SK-N-SH (cell line): ENCODE measurements around the gene ASTN2. TPM values are rescaled to one million over a fixed set of nuclear protein-coding genes. Genes with fewer than 3 reads are reported as not detected.

Experiments used
- CTCF ChIA-PET: fragments of 300-600, 350-600 bp; formaldehyde crosslinking; extraction: SDS; loops from one replicate; lab custom pipeline; 2021; lab: Yijun Ruan, JAX
- POLR2A ChIA-PET: fragments of 350-600 bp; sonication (Branson Sonifier 250); formaldehyde crosslinking; extraction: SDS; loops from one replicate; lab custom pipeline; 2020; ENCODE audit warnings: antibody characterized with exemption, inconsistent platforms; lab: Yijun Ruan, JAX
- DNase-seq: peaks from one replicate; pipeline ENCODE4 v3.0.0; 2012
- H2AFZ ChIP-seq: fragments of 200-600 bp; sonication (generic); 2 replicates; pipeline ENCODE4 v1.8.1; 2016; ENCODE audit warnings: antibody characterized with exemption, mild to moderate bottlenecking, low read depth
- H3F3A ChIP-seq: fragments of 200-600 bp; sonication (generic); replicated peaks from 2 replicates; pipeline ENCODE3; 2016; ENCODE audit warnings: antibody characterized with exemption, mild to moderate bottlenecking; ENCODE audit not compliant: insufficient read depth
- H3K27ac ChIP-seq, 2 experiments: fragments of 200-500 bp in 1 of 2; fragments of 200-600 bp in 1 of 2; sonication (Bioruptor generic) in 1 of 2; sonication (generic), shearing (Covaris generic) in 1 of 2; 2 replicates each; pipeline versions ENCODE4 v1.5.1 to v1.6.1; 2014 to 2016; ENCODE audit warnings: low read depth in 2 of 2, inconsistent platforms in 1 of 2, low read length in 1 of 2, mild to moderate bottlenecking in 1 of 2, mixed read lengths in 1 of 2
- H3K27me3 ChIP-seq: fragments of 200-600 bp; sonication (generic), shearing (Covaris generic); 2 replicates; pipeline ENCODE4 v1.6.1; 2016; ENCODE audit warnings: mixed run types; ENCODE audit not compliant: insufficient read depth
- H3K36me3 ChIP-seq, 2 experiments: fragments of 200-500 bp in 1 of 2; fragments of 200-600 bp in 1 of 2; sonication (Bioruptor generic) in 1 of 2; sonication (generic) in 1 of 2; replicated peaks in 1 of 2; 2 replicates each; pipeline versions ENCODE3 to v1.5.1; 2014 to 2016; ENCODE audit warnings: low read length in 1 of 2, mild to moderate bottlenecking in 1 of 2; ENCODE audit not compliant: insufficient read depth in 2 of 2, control insufficient read depth in 1 of 2
- H3K4me1 ChIP-seq, 2 experiments: fragments of 200-500 bp in 1 of 2; fragments of 200-600 bp in 1 of 2; sonication (Bioruptor generic) in 1 of 2; sonication (generic), shearing (Covaris generic) in 1 of 2; 2 replicates each; pipeline versions ENCODE4 v1.5.1 to v1.6.1; 2014 to 2016; ENCODE audit warnings: low read depth in 1 of 2, low read length in 1 of 2, mixed run types in 1 of 2; ENCODE audit not compliant: insufficient read depth in 2 of 2, control insufficient read depth in 1 of 2
- H3K4me2 ChIP-seq: fragments of 200-600 bp; sonication (generic), shearing (Covaris generic); 2 replicates; pipeline ENCODE4 v1.6.1; 2017; ENCODE audit warnings: mixed run types
- H3K4me3 ChIP-seq, 2 experiments: fragments of 200-500 bp in 1 of 2; fragments of 200-600 bp in 1 of 2; sonication (Bioruptor generic) in 1 of 2; sonication (generic), shearing (Covaris generic) in 1 of 2; 2 replicates each; pipeline versions ENCODE4 v1.5.1 to v1.8.1; 2014 to 2016; ENCODE audit warnings: low read depth in 2 of 2, inconsistent platforms in 1 of 2, low read length in 1 of 2, mild to moderate bottlenecking in 1 of 2, mixed read lengths in 1 of 2, moderate library complexity in 1 of 2
- H3K79me2 ChIP-seq: fragments of 200-600 bp; sonication (generic); 2 replicates; pipeline ENCODE4 v1.8.1; 2017; ENCODE audit warnings: mild to moderate bottlenecking; ENCODE audit not compliant: insufficient read depth
- H3K9ac ChIP-seq: fragments of 200-600 bp; sonication (generic); 2 replicates; pipeline ENCODE4 v1.6.1; 2017; ENCODE audit warnings: mixed run types
- H3K9me2 ChIP-seq: fragments of 200-600 bp; sonication (generic); 2 replicates; pipeline ENCODE4 v1.6.1; 2017; ENCODE audit warnings: mixed run types
- H3K9me3 ChIP-seq: fragments of 200-600 bp; sonication (generic); 2 replicates; pipeline ENCODE4 v1.6.1; 2017; ENCODE audit warnings: mixed run types, mild to moderate bottlenecking, moderate library complexity
- H4K20me1 ChIP-seq: fragments of 200-600 bp; sonication (generic); 2 replicates; pipeline ENCODE4 v1.6.1; 2017; ENCODE audit warnings: mild to moderate bottlenecking, mixed run types; ENCODE audit not compliant: insufficient read depth
- CHD2 ChIP-seq: fragments of 150-350 bp; IDR thresholded peaks from 2 replicates; pipeline ENCODE4 v1.6.1; 2018; ENCODE audit warnings: low read length; ENCODE audit not compliant: partially characterized antibody
- EP300 ChIP-seq, 2 experiments: IDR thresholded peaks; 2 replicates each; pipeline versions ENCODE4 v1.4.0 to v1.6.1; 2012; ENCODE audit warnings: borderline replicate concordance in 1 of 2, low read depth in 1 of 2, low read length in 1 of 2
- EZH2phosphoT487 ChIP-seq: fragments of 200-600 bp; sonication (generic); IDR thresholded peaks from 2 replicates; pipeline ENCODE4 v1.6.1; 2017; ENCODE audit warnings: low read depth, mixed run types, mild to moderate bottlenecking, antibody characterized with exemption, moderate library complexity, borderline replicate concordance
- FOSL2 ChIP-seq: IDR thresholded peaks from 2 replicates; pipeline ENCODE4 v1.4.0; 2012; ENCODE audit warnings: low read depth, mild to moderate bottlenecking, moderate library complexity, borderline replicate concordance
- FOXJ3 ChIP-seq: sonication (generic); formaldehyde crosslinking; IDR thresholded peaks from 2 replicates; pipeline ENCODE4 v1.5.1; 2020; ENCODE audit warnings: mild to moderate bottlenecking, missing genetic modification reagents
- FOXM1 ChIP-seq: IDR thresholded peaks from 2 replicates; pipeline ENCODE4 v1.4.0; 2012; ENCODE audit warnings: low read depth, mild to moderate bottlenecking
- GABPA ChIP-seq: IDR thresholded peaks from 2 replicates; pipeline ENCODE4 v1.4.0; 2012; ENCODE audit warnings: low read depth, mild to moderate bottlenecking
- GATA2 ChIP-seq: sonication (generic); formaldehyde crosslinking; IDR thresholded peaks from 2 replicates; pipeline ENCODE4 v1.5.0; 2020; ENCODE audit warnings: mild to moderate bottlenecking, missing genetic modification reagents
- IRF3 ChIP-seq: fragments of 150-350 bp; IDR thresholded peaks from 2 replicates; pipeline ENCODE4 v1.6.1; 2016; ENCODE audit warnings: mild to moderate bottlenecking, low read depth, low read length
- MAX ChIP-seq: IDR thresholded peaks from 2 replicates; pipeline ENCODE4 v1.4.0; 2012; ENCODE audit warnings: low read depth
- MEF2A ChIP-seq: IDR thresholded peaks from 2 replicates; pipeline ENCODE4 v1.4.0; 2012; ENCODE audit warnings: low read depth, borderline replicate concordance
- RAD21 ChIP-seq: IDR thresholded peaks from 2 replicates; pipeline ENCODE4 v1.6.1; 2012; ENCODE audit warnings: mild to moderate bottlenecking, low read length
- RCOR1 ChIP-seq: fragments of 150-350 bp; IDR thresholded peaks from 2 replicates; pipeline ENCODE4 v1.6.1; 2017; ENCODE audit warnings: antibody characterized with exemption, low read length
- RXRA ChIP-seq: IDR thresholded peaks from 2 replicates; pipeline ENCODE4 v1.4.0; 2012; ENCODE audit warnings: low read depth, mild to moderate bottlenecking, borderline replicate concordance
- SMC3 ChIP-seq: IDR thresholded peaks from 2 replicates; pipeline ENCODE4 v1.6.1; 2012; ENCODE audit warnings: low read depth, low read length, improper control_type of control experiment
- TAF1 ChIP-seq: IDR thresholded peaks from 2 replicates; pipeline ENCODE4 v1.6.1; 2012; ENCODE audit warnings: low read depth, mild to moderate bottlenecking, low read length, moderate library complexity, borderline replicate concordance
- TCF12 ChIP-seq: IDR thresholded peaks from 2 replicates; pipeline ENCODE4 v1.4.0; 2012
- TEAD4 ChIP-seq: IDR thresholded peaks from 2 replicates; pipeline ENCODE4 v1.4.0; 2012; ENCODE audit warnings: mild to moderate bottlenecking, borderline replicate concordance; ENCODE audit not compliant: insufficient read depth
- WGBS: methylation state at CpG from one replicate; pipeline ENCODE4 v1.1.6; 2017; ENCODE audit warnings: low lambda C conversion rate; 5-methylcytosine and 5-hydroxymethylcytosine counted together
- polyA plus RNA-seq, 3 experiments: library from polyadenylated mRNA; depleted of rRNA; stranded (reverse); fragments of >200 nt; gene quantifications; 2 replicates each; pipeline ENCODE4 v1.2.3, GENCODE V29; 2012
- TF ChIP-seq, protein P1 (sequence below): fragments of 200-600 bp; sonication (generic); IDR thresholded peaks from 2 replicates; pipeline ENCODE4 v1.6.1; 2017; ENCODE audit warnings: antibody characterized with exemption, mild to moderate bottlenecking, moderate library complexity
- TF ChIP-seq, protein P2 (sequence below): IDR thresholded peaks from 2 replicates; pipeline ENCODE4; 2012

The ASTN2 gene
- polyA plus RNA-seq, 1 of the 3 experiments (the other 2 are of a cell fraction), result 6.6 TPM

DNA sequence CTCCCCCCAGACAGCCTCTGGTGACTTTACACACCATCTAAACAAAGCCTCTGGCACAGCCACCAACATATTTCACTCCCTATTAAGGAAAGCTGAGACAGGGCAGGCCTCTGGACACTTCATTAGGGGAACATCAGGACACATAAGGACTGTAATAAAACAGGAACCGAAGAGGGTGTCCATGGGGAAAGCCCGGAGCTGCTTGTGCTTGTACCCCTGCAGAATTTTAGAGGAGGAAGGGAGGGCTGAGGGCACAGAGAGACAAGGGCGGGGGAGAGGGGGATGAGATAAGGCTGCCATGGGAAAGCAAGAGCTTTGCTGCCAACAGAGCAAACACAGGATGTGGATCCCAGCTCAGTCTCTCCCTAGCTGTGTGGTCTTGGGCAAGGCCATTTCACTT lies 138.4 kb downstream of the ASTN2 start (continued):
- no peak for TF ChIP-seq MAX
- no peak for TF ChIP-seq GABPA
- TF ChIP-seq, protein P1, sequence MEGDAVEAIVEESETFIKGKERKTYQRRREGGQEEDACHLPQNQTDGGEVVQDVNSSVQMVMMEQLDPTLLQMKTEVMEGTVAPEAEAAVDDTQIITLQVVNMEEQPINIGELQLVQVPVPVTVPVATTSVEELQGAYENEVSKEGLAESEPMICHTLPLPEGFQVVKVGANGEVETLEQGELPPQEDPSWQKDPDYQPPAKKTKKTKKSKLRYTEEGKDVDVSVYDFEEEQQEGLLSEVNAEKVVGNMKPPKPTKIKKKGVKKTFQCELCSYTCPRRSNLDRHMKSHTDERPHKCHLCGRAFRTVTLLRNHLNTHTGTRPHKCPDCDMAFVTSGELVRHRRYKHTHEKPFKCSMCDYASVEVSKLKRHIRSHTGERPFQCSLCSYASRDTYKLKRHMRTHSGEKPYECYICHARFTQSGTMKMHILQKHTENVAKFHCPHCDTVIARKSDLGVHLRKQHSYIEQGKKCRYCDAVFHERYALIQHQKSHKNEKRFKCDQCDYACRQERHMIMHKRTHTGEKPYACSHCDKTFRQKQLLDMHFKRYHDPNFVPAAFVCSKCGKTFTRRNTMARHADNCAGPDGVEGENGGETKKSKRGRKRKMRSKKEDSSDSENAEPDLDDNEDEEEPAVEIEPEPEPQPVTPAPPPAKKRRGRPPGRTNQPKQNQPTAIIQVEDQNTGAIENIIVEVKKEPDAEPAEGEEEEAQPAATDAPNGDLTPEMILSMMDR, result no peak
- TF ChIP-seq, protein P2, sequence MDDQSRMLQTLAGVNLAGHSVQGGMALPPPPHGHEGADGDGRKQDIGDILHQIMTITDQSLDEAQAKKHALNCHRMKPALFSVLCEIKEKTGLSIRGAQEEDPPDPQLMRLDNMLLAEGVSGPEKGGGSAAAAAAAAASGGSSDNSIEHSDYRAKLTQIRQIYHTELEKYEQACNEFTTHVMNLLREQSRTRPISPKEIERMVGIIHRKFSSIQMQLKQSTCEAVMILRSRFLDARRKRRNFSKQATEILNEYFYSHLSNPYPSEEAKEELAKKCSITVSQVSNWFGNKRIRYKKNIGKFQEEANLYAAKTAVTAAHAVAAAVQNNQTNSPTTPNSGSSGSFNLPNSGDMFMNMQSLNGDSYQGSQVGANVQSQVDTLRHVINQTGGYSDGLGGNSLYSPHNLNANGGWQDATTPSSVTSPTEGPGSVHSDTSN, result no peak
- peak; percentile 1; the same call in 1 of the 2 replicates for TF ChIP-seq RAD21
- TF ChIP-seq RCOR1, result peak; percentile 71
- no peak for TF ChIP-seq SMC3
- TF ChIP-seq TAF1, result no peak
- TF ChIP-seq EZH2phosphoT487, result no peak
- no peak for TF ChIP-seq FOSL2
- peak; percentile 83 for TF ChIP-seq FOXJ3
- TF ChIP-seq TCF12, result no peak
- no peak for TF ChIP-seq MEF2A
- TF ChIP-seq, all 33 proteins: peak for 6

GRCh38 chr9:117273612-117274011 lies 141.2 kb downstream of the ASTN2 start:
- WGBS, result 7% methylated on average over 1 of the region's 1 CpG
- Histone ChIP-seq H3K9me2 (no peaks in the 10 kb centered on the region), H3K4me1 (peaks cover 0 to 21% of the 10 kb centered on the region in 2 experiments; a peak in 2 of 4 replicates), H3K27me3 (no peaks in the 10 kb centered on the region), H3K9ac (no peak overlapping the region), H4K20me1 (no peaks in the 10 kb centered on the region), H3K36me3 (no peaks in the 10 kb centered on the region), H2AFZ (no peak overlapping the region), H3K9me3 (no peaks in the 10 kb centered on the region), H3K27ac (peak overlapping the region in 1 of 2 experiments; percentile 1; a peak in 2 of 4 replicates), H3K79me2 (no peaks in the 10 kb centered on the region), H3F3A (no peaks in the 10 kb centered on the region)
- POLR2A ChIA-PET, result no interaction called here
- DNase-seq, result no peak
- CTCF ChIA-PET, result no interaction called here
- TF ChIP-seq FOSL2, result no peak
- TF ChIP-seq TAF1, result no peak
- peak; percentile 71 for TF ChIP-seq RCOR1
- no peak for TF ChIP-seq FOXM1
- TF ChIP-seq, protein P1, result no peak
- peak in 1 of 2 experiments; percentile 67; a peak in 1 of 4 replicates for TF ChIP-seq EP300 (IDR thresholded peaks at IDR 0.05; ENCODE audit: borderline replicate concordance in 1 of 2, low read depth in 1 of 2, low read length in 1 of 2)
- peak; percentile 58 for TF ChIP-seq CHD2
- TF ChIP-seq, protein P2, result no peak
- TF ChIP-seq TEAD4, result no peak
- no peak for TF ChIP-seq RXRA
- no peak for TF ChIP-seq IRF3
- 0 out of 2 replicates have a peak, but pooled peaks have one; percentile 33 for TF ChIP-seq GATA2 (CRISPR knock-in tag)
- no peak for TF ChIP-seq GABPA
- TF ChIP-seq, all 33 proteins: peak for 4
- no peak overlapping the region for H3K4me3 ChIP-seq
- H3K4me2 ChIP-seq, result no peak overlapping the region
